HG02885 (cell line): ENCODE results near the gene HNRNPAB.

Source experiments
- ATAC-seq: cut with Tn5 transposase; IDR thresholded peaks from one replicate; pipeline ENCODE4 v1.9.1; 2021; ENCODE audit warnings: mild to moderate bottlenecking; ENCODE audit not compliant: unreplicated experiment, poor library complexity

The HNRNPAB gene

GRCh38 chr5:178210686-178211085 is 6.4 kb downstream of the HNRNPAB start:
- ATAC-seq, result no peak

GRCh38 chr5:178211095-178212048 is 7.0 kb downstream of the HNRNPAB start:
- no peak for ATAC-seq

- no peak for ATAC-seq
These were observed 8.1 kb downstream of the HNRNPAB start for GRCh38 chr5:178212241-178213002.

- ATAC-seq, result no peak
These were observed 8.7 kb downstream of the HNRNPAB start for GRCh38 chr5:178213003-178213461.

GRCh38 chr5:178213748-178214151 is 9.4 kb downstream of the HNRNPAB start:
- no peak for ATAC-seq

GRCh38 chr5:178214160-178214803 is 9.9 kb downstream of the HNRNPAB start:
- no peak for ATAC-seq

GRCh38 chr5:178215280-178216002 is 11.1 kb downstream of the HNRNPAB start:
- ATAC-seq, result no peak

- ATAC-seq, result no peak
These were observed 11.8 kb downstream of the HNRNPAB start for GRCh38 chr5:178216088-178216534.

GRCh38 chr5:178216779-178217178 is 12.4 kb downstream of the HNRNPAB start:
- ATAC-seq, result no peak

- no peak for ATAC-seq
These were observed 14.0 kb downstream of the HNRNPAB start for GRCh38 chr5:178218237-178218776.

GRCh38 chr5:178218827-178219226 is 14.5 kb downstream of the HNRNPAB start:
- no peak for ATAC-seq

GRCh38 chr5:178221282-178221681 is 16.9 kb downstream of the HNRNPAB start:
- ATAC-seq, result no peak

- ATAC-seq, result no peak
These were observed 17.5 kb downstream of the HNRNPAB start for GRCh38 chr5:178221853-178222252.

GRCh38 chr5:178222292-178222691 is 18.0 kb downstream of the HNRNPAB start:
- ATAC-seq, result no peak

GRCh38 chr5:178223196-178223773 is 19.0 kb downstream of the HNRNPAB start:
- no peak for ATAC-seq

GRCh38 chr5:178223828-178224335 is 19.5 kb downstream of the HNRNPAB start:
- no peak for ATAC-seq

- ATAC-seq, result no peak
These were observed 20.1 kb downstream of the HNRNPAB start for GRCh38 chr5:178224403-178224802.

- no peak for ATAC-seq
These were observed 20.8 kb downstream of the HNRNPAB start for GRCh38 chr5:178225174-178225573.

- no peak for ATAC-seq
These were observed 22.9 kb downstream of the HNRNPAB start for GRCh38 chr5:178227138-178227659.
